Measurements from ENCODE around the gene ETNK2.

- TF ChIP-seq CTCF (IDR thresholded peaks at IDR 0.05) (no peak), POLR2A (IDR thresholded peaks at IDR 0.05) (no peak)
Observed at GRCh38 chr1:204169858-204170257, 18.0 kb upstream of the ETNK2 start.
